Dedifferentiated amniotic fluid mesenchymal stem cell (primary cell): ENCODE results near the gene BHLHA9.

Experiments used
- DNase-seq: peaks from one replicate; pipeline ENCODE4 v3.0.0-alpha.2; 2016; ENCODE audit errors: extremely low spot score

The BHLHA9 gene

DNA sequence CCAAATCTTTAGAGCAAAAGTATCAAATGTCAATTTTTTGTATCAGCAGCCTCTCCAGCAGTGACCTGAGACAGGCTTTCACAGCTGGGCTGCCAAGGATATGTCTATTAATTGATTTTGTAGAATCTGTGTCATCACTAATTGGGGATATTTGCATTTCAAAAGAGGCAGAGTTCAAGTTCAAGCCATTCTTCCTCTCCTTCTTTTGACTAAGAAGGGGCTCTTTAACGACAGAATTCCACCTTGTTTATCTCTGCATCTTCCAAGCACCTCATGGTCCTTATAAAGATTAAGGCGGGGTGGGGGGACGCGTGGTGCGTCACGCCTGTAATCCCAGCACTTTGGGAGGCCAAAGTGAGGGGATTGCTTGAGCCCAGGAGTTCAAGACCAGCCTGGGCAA, 15.2 kb upstream of the BHLHA9 start:
- DNase-seq: no peak

- DNase-seq: no peak
These were observed 13.5 kb upstream of the BHLHA9 start for GRCh38 chr17:1256699-1257098.

DNA sequence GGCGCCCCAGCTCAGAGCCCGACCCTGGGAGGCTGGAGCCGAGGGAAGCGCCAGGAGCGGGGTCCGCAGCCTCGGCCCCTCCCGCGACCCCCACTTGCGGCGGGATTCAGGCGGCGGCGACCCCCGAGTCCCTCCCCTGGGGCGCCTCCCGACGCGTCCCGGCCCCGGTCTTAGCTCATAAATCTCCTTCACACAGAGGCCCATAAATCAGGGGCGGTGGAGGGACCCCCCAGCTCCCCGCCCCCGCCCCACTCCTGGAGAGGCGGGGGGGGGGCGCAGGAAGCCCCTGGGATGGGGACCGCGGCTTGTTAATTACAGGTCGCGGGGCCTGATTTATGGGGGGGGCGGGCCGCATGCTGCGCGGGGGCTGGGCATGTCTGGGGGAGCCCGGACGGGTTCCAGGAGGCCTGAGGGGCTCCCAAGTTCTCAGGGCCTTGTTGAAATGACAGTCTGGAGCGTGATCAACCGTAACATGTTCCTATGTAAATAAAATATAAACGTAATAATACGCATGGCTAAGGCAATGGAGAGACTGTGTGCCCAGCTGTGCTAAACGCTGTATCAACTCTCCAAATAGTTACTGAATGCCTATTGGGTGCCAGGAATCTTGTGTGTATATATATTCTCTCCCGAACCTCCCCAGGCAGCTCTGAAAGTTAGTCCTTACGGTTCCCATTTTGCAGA, 10.0 kb upstream of the BHLHA9 start:
- DNase-seq: no peak

DNA sequence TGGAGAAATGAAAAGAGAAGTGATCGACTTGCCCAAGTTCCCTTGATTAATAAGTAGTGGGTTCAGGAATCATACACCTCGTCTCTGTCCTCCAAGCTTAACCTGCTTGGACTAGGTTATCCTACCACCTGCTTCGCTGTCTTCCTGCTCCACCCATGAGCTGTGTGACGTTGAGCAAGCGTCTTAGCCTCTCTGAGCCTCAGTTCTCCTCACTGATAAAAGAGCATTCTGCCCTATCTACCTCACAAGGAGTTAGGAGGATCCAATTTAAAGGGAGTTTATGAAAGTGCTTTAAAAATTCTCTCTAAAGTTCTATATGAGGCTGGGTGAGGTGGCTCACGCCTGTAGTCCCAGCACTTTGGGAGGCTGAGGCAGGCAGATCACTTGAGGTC, 9.5 kb upstream of the BHLHA9 start:
- no peak for DNase-seq

- DNase-seq: no peak
These were observed 6.0 kb upstream of the BHLHA9 start for GRCh38 chr17:1264196-1264595.

DNA sequence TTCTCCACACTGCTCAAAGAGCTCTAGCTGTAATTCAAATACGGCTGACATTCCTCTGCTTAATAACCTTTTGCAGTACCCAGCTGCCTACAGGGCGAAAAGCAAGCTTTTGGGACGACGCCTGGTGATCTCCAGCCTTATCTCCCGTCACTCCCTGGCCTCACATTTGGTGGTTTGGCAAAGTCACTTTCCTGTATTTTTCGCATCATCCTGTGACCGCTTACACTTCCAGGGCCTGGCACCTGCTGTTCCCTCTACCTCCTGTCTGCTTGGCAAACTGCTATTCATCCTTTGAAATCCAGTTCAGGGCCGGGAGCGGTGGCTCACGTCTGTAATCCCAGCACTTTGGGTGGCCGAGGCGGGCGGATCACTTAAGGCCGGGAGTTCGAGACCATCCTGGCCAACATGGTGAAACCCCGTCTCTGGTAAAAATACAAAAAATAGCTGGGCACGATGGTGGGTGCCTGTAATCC, 2.7 kb upstream of the BHLHA9 start:
- DNase-seq: no peak

GRCh38 chr17:1271030-1271423, 783 bp downstream of the BHLHA9 start:
- DNase-seq: no peak

GRCh38 chr17:1271441-1271840, 1.2 kb downstream of the BHLHA9 start:
- no peak for DNase-seq

- no peak for DNase-seq
These were observed 2.5 kb downstream of the BHLHA9 start for GRCh38 chr17:1272701-1273100.

- no peak for DNase-seq
These were observed 3.4 kb downstream of the BHLHA9 start for GRCh38 chr17:1273492-1274244.

DNA sequence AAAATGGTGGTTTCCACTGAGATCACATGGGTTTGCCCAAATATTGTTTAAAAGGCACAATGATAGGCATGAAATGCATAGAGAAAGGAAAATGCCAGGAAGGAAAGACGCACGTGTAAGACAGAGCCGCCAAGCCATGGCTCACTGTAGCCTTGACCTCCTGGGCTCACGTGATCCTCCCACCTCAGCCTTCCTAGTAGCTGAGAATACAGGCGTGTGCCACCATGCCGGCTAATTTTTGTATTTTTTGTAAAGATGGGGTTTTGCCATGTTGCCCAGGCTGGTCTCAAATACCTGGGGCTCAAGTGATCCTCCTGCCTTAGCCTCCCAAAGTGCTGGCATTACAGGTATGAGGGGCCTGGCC, 4.0 kb downstream of the BHLHA9 start:
- DNase-seq: no peak

DNA sequence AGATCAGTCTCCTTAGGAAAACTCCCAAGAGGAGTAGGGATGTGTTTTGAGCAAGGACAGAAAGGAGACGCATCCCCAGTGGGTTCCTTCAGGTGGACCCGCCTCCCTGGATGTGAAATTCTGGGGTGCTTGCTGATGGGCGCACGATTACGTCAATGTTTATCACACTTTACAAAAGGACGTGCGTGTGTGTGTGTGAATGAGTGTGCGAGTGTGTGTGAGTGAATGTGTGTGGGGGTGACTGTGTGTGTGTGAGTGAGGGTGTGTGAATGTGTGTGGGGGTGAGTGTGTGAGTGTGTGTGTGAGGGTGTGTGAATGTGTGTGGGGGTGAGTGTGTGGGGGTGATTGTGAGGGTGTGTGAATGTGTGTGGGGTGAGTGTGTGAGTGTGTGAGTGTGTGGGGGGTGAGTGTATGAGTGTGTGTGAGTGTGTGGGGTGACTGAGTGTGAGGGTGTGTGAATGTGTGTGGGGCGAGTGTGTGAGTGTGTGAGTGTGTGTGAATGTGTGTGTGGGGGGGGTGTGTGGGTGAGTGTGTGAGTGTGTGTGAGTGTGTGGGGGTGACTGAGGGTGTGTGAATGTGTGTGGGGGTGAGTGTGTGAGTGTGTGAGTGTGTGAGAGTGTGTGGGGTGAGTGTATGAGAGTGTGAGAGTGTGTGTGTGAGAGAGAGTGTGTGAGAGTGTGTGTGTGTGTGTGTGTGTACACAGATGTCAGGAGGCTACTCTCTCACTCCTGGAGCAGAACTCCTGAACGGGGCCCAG, 5.1 kb downstream of the BHLHA9 start:
- no peak for DNase-seq

DNA sequence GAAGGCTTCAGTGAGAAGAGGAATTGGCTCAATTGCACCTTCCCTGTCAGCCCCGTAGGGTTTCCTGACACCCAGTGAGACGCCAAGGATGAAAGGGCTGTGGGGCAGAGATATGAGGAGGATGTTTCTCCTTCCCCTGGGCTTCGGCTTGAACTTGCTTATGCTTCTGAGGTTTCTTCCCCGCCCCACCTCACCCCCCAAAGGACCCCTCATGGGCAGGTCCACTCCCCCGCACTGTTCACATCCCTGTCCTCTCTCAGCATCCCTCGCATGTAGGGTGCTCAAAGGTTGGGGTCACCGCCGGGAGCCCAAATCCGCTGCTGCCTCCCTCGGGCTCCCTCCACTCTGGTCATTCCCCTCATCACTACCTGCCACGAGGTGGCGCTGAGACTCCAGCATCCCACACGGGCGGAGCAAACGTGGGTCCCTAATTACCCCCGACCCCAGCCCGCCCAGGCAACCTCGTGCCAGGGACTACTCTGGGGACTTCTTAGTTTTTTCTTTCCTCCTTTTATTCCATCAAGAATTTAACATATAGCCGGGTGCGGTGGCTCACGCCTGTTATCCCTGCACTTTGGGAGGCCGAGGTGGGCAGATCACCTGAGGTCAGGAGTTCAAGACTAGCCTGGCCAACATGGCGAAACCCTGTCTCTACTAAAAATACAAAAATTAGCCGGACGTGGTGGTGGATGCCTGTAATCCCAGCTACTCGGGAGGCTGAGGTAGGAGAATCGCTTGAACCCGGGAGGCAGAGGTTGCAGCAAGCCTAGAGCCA, 5.9 kb downstream of the BHLHA9 start:
- peak; percentile 42 for DNase-seq

GRCh38 chr17:1280652-1281051, 10.4 kb downstream of the BHLHA9 start:
- no peak for DNase-seq

DNA sequence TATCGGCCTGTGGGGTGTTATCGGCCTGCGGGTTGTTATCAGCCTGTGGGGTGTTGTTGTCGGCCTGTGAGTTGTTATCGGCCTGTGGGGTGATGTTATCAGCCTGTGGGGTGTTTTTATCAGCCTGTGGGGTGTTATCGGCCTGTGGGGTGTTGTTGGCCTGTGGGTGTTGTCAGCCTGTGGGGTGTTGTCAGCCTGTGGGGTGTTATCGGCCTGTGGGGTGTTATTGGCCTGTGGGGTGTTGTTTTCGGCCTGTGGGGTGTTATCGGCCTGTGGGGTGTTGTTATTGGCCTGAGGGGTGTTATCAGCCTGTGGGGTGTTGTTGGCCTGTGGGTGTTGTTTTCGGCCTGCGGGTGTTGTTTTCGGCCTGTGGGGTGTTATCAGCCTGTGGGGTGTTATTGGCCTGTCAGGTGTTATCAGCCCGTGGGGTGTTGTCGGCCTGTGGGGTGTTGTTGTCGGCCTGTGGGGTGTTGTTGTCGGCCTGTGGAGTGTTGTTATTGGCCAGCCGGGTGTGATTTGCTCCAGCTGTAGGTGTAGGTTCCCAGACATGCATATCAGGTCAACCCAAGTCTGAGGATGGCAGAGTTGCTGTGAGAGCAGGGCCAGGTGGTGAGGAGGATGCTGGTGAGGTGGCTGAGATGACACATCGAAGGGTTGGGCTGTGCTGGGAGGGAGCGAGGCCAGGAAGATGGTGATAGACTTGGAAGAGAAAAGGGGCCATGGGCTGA, 16.3 kb downstream of the BHLHA9 start:
- no peak for DNase-seq

- no peak for DNase-seq
These were observed 19.5 kb downstream of the BHLHA9 start for GRCh38 chr17:1289695-1290094.

- no peak for DNase-seq
These were observed 20.4 kb downstream of the BHLHA9 start for GRCh38 chr17:1290676-1291075.

DNA sequence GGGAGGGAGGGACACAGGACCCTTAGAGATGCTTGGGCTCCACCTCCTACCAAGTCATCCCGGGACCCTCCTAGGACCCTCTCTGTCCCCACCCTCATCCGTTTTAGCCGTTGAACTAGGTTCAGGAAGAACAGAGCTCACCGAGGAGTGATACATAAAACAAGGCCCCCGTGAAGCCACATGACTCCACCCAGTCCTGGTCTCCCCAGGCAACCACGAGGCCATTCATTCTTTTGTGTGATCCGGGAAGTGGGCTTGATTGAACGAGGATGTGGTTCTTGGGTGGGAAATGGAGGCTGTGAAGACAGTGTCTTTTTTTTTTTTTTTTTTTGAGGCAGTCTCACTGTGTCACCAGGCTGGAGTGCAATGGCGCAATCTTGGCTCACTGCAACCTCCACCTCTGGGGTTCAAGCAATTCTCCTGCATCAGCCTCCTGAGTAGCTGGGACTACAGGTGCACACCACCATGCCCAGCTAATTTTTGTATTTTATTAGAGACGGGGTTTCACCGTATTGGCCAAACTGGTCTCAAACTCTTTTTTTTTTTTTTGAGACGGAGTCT, 24.0 kb downstream of the BHLHA9 start:
- DNase-seq: no peak

DNA sequence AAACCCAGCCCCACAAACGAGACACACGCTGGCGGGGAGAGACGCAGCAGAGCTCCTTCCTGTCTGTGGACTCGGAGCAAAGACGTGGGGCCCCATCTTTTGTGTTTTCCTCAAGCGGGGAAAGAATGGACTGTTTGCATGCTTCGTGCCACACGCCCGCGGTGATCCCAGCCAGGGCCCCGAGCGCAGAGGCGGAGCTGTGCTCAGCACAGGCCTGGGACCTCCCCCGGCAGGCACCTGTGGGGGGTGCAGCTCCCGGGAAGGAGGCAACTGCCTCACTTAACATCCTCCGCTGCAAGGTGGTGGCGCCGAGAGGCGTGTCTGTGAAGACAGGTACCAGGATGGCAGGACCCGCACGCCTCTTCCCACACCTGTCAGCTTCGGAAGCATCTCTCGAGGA, 28.4 kb downstream of the BHLHA9 start:
- DNase-seq: no peak

GRCh38 chr17:1299552-1300370, 29.5 kb downstream of the BHLHA9 start:
- no peak for DNase-seq
